Measurements from ENCODE around the gene SPP1. TPM values are rescaled to one million over a fixed set of nuclear protein-coding genes. Genes with fewer than 3 reads are reported as not detected.
"Not testable (repeated sequence)": the region's sequence is repeated elsewhere in the genome, so short reads cannot be mapped to it uniquely, and the experiment has no call there.

SPP1 gene
- total RNA-seq, 1 donor from 2014 or later, result not detected

GRCh38 chr4:88022289-88022688 is 46.8 kb downstream of the SPP1 start:
- DNase-seq (ENCODE audit: low read depth, low spot score), result no peak

GRCh38 chr4:88025868-88026661 is 50.6 kb downstream of the SPP1 start:
- not testable (repeated sequence) for DNase-seq (ENCODE audit: low read depth, low spot score)

- no peak for DNase-seq (ENCODE audit: low read depth, low spot score)
Observed at GRCh38 chr4:88027611-88028608, 52.4 kb downstream of the SPP1 start.

- DNase-seq (ENCODE audit: low read depth, low spot score), result no peak
Observed at GRCh38 chr4:88028946-88029345, 53.4 kb downstream of the SPP1 start.

- DNase-seq (ENCODE audit: low read depth, low spot score), result no peak
Observed at GRCh38 chr4:88029556-88029955, 54.0 kb downstream of the SPP1 start.

- DNase-seq (ENCODE audit: low read depth, low spot score), result no peak
Observed at GRCh38 chr4:88030565-88031310, 55.2 kb downstream of the SPP1 start.

Other genes starting within 250 kb of the SPP1 start
- gene IBSP, start 176.2 kb upstream of the SPP1 start, total RNA-seq, result not detected in 2 replicates
- gene MEPE, start 142.7 kb upstream of the SPP1 start, total RNA-seq, result not detected in 2 replicates
- gene PKD2, start 31.9 kb downstream of the SPP1 start, total RNA-seq, result 49.0 and 49.7 TPM in 2 replicates
- 4.5 and 11.9 TPM in 2 replicates for gene ABCG2, start 182.9 kb downstream of the SPP1 start, total RNA-seq

Data from pulmonary artery endothelial cell (primary cell).